ENCODE results near the gene TSPAN1. TPM values are rescaled to one million over a fixed set of nuclear protein-coding genes. Genes with fewer than 3 reads are reported as not detected.

The TSPAN1 gene
- total and polyA plus RNA-seq, 5 donors from 2014 or later: not detected

- ATAC-seq (ENCODE audit: low read depth in 2 of 2) (peak in 1 of 2 donors; percentile 46), DNase-seq (no peak)
- Mint-ChIP-seq H3K36me3 (no peaks in the 10 kb centered on the region), H3K27ac (peak overlapping the region in 1 of 3 donors; percentile 14), H3K4me3 (no peak overlapping the region), H3K27me3 (peaks cover 31% of the 10 kb centered on the region), H3K9me3 (peaks cover 0 to 6% (median 0%) of the 10 kb centered on the region in 7 donors), H3K4me1 (no peaks in the 10 kb centered on the region)
- no peak overlapping the region for H3K27ac ChIP-seq (ENCODE audit: insufficient read depth, low read length, poor library complexity, severe bottlenecking)
- H3K9me3 ChIP-seq (ENCODE audit: control insufficient read depth in 2 of 2, low read length in 2 of 2): no peaks in the 10 kb centered on the region
- no peaks in the 10 kb centered on the region for H3K4me1 ChIP-seq (ENCODE audit: control insufficient read depth, insufficient read depth, low read length, poor library complexity, severe bottlenecking)
- no peaks in the 10 kb centered on the region for H3K36me3 ChIP-seq (ENCODE audit: control insufficient read depth, insufficient read depth, low read length)
- no peak overlapping the region for H3K4me3 ChIP-seq (ENCODE audit: low read depth, low read length)
- H3K27me3 ChIP-seq (ENCODE audit: control insufficient read depth, insufficient read depth, low read length): no peaks in the 10 kb centered on the region
Observed at GRCh38 chr1:46152016-46152415, 22.9 kb upstream of the TSPAN1 start.

GRCh38 chr1:46153228-46153627 is 21.7 kb upstream of the TSPAN1 start:
- no peaks in the 10 kb centered on the region for H3K4me1 ChIP-seq (ENCODE audit: control insufficient read depth, insufficient read depth, low read length, poor library complexity, severe bottlenecking)
- no peaks in the 10 kb centered on the region for H3K27me3 ChIP-seq (ENCODE audit: control insufficient read depth, insufficient read depth, low read length)
- Mint-ChIP-seq H3K27me3 (peaks cover 28% of the 10 kb centered on the region), H3K4me3 (no peak overlapping the region), H3K9me3 (peaks cover 0 to 6% (median 0%) of the 10 kb centered on the region in 7 donors), H3K36me3 (no peaks in the 10 kb centered on the region), H3K4me1 (no peaks in the 10 kb centered on the region), H3K27ac (no peak overlapping the region)
- no peak overlapping the region for H3K4me3 ChIP-seq (ENCODE audit: low read depth, low read length)
- no peaks in the 10 kb centered on the region for H3K36me3 ChIP-seq (ENCODE audit: control insufficient read depth, insufficient read depth, low read length)
- ATAC-seq (ENCODE audit: low read depth in 2 of 2) (no peak), DNase-seq (no peak)
- H3K9me3 ChIP-seq (ENCODE audit: control insufficient read depth in 2 of 2, low read length in 2 of 2): no peaks in the 10 kb centered on the region
- H3K27ac ChIP-seq (ENCODE audit: insufficient read depth, low read length, poor library complexity, severe bottlenecking): no peak overlapping the region

GRCh38 chr1:46153732-46154131 is 21.2 kb upstream of the TSPAN1 start:
- Mint-ChIP-seq H3K4me3 (no peak overlapping the region), H3K27ac (no peak overlapping the region), H3K27me3 (peaks cover 26% of the 10 kb centered on the region), H3K9me3 (peaks cover 0 to 6% (median 0%) of the 10 kb centered on the region in 7 donors), H3K4me1 (no peaks in the 10 kb centered on the region), H3K36me3 (no peaks in the 10 kb centered on the region)
- no peak for ATAC-seq (ENCODE audit: low read depth in 2 of 2)
- Histone ChIP-seq H3K4me1 (ENCODE audit: control insufficient read depth, insufficient read depth, low read length, poor library complexity, severe bottlenecking) (no peaks in the 10 kb centered on the region), H3K27me3 (ENCODE audit: control insufficient read depth, insufficient read depth, low read length) (no peaks in the 10 kb centered on the region), H3K4me3 (ENCODE audit: low read depth, low read length) (no peak overlapping the region), H3K27ac (ENCODE audit: insufficient read depth, low read length, poor library complexity, severe bottlenecking) (no peak overlapping the region), H3K9me3 (ENCODE audit: control insufficient read depth in 2 of 2, low read length in 2 of 2) (no peaks in the 10 kb centered on the region), H3K36me3 (ENCODE audit: control insufficient read depth, insufficient read depth, low read length) (no peaks in the 10 kb centered on the region)
- DNase-seq: no peak

- H3K9me3 Mint-ChIP-seq: peaks cover 0 to 2% (median 0%) of the 10 kb centered on the region in 7 donors
- H3K27me3 ChIP-seq (ENCODE audit: control insufficient read depth, insufficient read depth, low read length): no peaks in the 10 kb centered on the region
- H3K27me3 Mint-ChIP-seq: no peaks in the 10 kb centered on the region
- H3K9me3 ChIP-seq (ENCODE audit: control insufficient read depth in 2 of 2, low read length in 2 of 2): no peaks in the 10 kb centered on the region
- no peaks in the 10 kb centered on the region for H3K4me1 Mint-ChIP-seq
- H3K4me1 ChIP-seq (ENCODE audit: control insufficient read depth, insufficient read depth, low read length, poor library complexity, severe bottlenecking): no peaks in the 10 kb centered on the region
- no peak overlapping the region for H3K27ac Mint-ChIP-seq
- H3K36me3 ChIP-seq (ENCODE audit: control insufficient read depth, insufficient read depth, low read length): no peaks in the 10 kb centered on the region
- H3K27ac ChIP-seq (ENCODE audit: insufficient read depth, low read length, poor library complexity, severe bottlenecking): no peak overlapping the region
- DNase-seq (no peak), ATAC-seq (ENCODE audit: low read depth in 2 of 2) (no peak)
- no peak overlapping the region for H3K4me3 ChIP-seq (ENCODE audit: low read depth, low read length)
- H3K36me3 Mint-ChIP-seq: no peaks in the 10 kb centered on the region
- H3K4me3 Mint-ChIP-seq: no peak overlapping the region
Observed at GRCh38 chr1:46157916-46158311, 17.0 kb upstream of the TSPAN1 start.

GRCh38 chr1:46158312-46159281 is 16.3 kb upstream of the TSPAN1 start:
- Histone ChIP-seq H3K9me3 (ENCODE audit: control insufficient read depth in 2 of 2, low read length in 2 of 2) (no peaks in the 10 kb centered on the region), H3K4me1 (ENCODE audit: control insufficient read depth, insufficient read depth, low read length, poor library complexity, severe bottlenecking) (no peaks in the 10 kb centered on the region), H3K4me3 (ENCODE audit: low read depth, low read length) (no peak overlapping the region), H3K27me3 (ENCODE audit: control insufficient read depth, insufficient read depth, low read length) (no peaks in the 10 kb centered on the region), H3K27ac (ENCODE audit: insufficient read depth, low read length, poor library complexity, severe bottlenecking) (no peak overlapping the region), H3K36me3 (ENCODE audit: control insufficient read depth, insufficient read depth, low read length) (no peaks in the 10 kb centered on the region)
- no peak overlapping the region for H3K4me3 Mint-ChIP-seq
- DNase-seq: no peak
- no peak overlapping the region for H3K27ac Mint-ChIP-seq
- no peaks in the 10 kb centered on the region for H3K4me1 Mint-ChIP-seq
- H3K27me3 Mint-ChIP-seq: no peaks in the 10 kb centered on the region
- H3K36me3 Mint-ChIP-seq: no peaks in the 10 kb centered on the region
- no peak for ATAC-seq (ENCODE audit: low read depth in 2 of 2)
- peaks cover 0 to 2% (median 0%) of the 10 kb centered on the region in 7 donors for H3K9me3 Mint-ChIP-seq

- no peak for ATAC-seq (ENCODE audit: low read depth in 2 of 2)
- no peaks in the 10 kb centered on the region for H3K36me3 Mint-ChIP-seq
Observed at GRCh38 chr1:46159516-46159915, 15.4 kb upstream of the TSPAN1 start.

GRCh38 chr1:46160212-46160611 is 14.7 kb upstream of the TSPAN1 start:
- Histone ChIP-seq H3K27me3 (ENCODE audit: control insufficient read depth, insufficient read depth, low read length) (no peaks in the 10 kb centered on the region), H3K9me3 (ENCODE audit: control insufficient read depth in 2 of 2, low read length in 2 of 2) (no peaks in the 10 kb centered on the region), H3K36me3 (ENCODE audit: control insufficient read depth, insufficient read depth, low read length) (no peaks in the 10 kb centered on the region), H3K4me1 (ENCODE audit: control insufficient read depth, insufficient read depth, low read length, poor library complexity, severe bottlenecking) (no peaks in the 10 kb centered on the region), H3K4me3 (ENCODE audit: low read depth, low read length) (no peak overlapping the region), H3K27ac (ENCODE audit: insufficient read depth, low read length, poor library complexity, severe bottlenecking) (no peak overlapping the region)
- no peak for ATAC-seq (ENCODE audit: low read depth in 2 of 2)
- Mint-ChIP-seq H3K27ac (peak overlapping the region in 1 of 3 donors; percentile 14), H3K4me1 (peaks cover 0 to 2% (median 0%) of the 10 kb centered on the region in 4 donors), H3K4me3 (no peak overlapping the region), H3K9me3 (no peaks in the 10 kb centered on the region), H3K27me3 (no peaks in the 10 kb centered on the region), H3K36me3 (no peaks in the 10 kb centered on the region)
- no peak for DNase-seq

More at GRCh38 chr1:46159516-46159915, 15.4 kb upstream of the TSPAN1 start:
- Histone ChIP-seq H3K4me3 (ENCODE audit: low read depth, low read length) (no peak overlapping the region), H3K36me3 (ENCODE audit: control insufficient read depth, insufficient read depth, low read length) (no peaks in the 10 kb centered on the region), H3K27ac (ENCODE audit: insufficient read depth, low read length, poor library complexity, severe bottlenecking) (no peak overlapping the region), H3K27me3 (ENCODE audit: control insufficient read depth, insufficient read depth, low read length) (no peaks in the 10 kb centered on the region), H3K4me1 (ENCODE audit: control insufficient read depth, insufficient read depth, low read length, poor library complexity, severe bottlenecking) (no peaks in the 10 kb centered on the region), H3K9me3 (ENCODE audit: control insufficient read depth in 2 of 2, low read length in 2 of 2) (no peaks in the 10 kb centered on the region)
- no peak overlapping the region for H3K4me3 Mint-ChIP-seq
- H3K27me3 Mint-ChIP-seq: no peaks in the 10 kb centered on the region
- H3K4me1 Mint-ChIP-seq: no peaks in the 10 kb centered on the region
- DNase-seq: no peak
- H3K27ac Mint-ChIP-seq: no peak overlapping the region
- no peaks in the 10 kb centered on the region for H3K9me3 Mint-ChIP-seq
